Mesenchymal stem cell (in vitro differentiated cells and primary cell): Measurements from ENCODE around the gene MED26.
A peak's percentile ranks its signal among the peaks of the same experiment; 100 is the strongest.
"Not testable (repeated sequence)": the region's sequence is repeated elsewhere in the genome, so short reads cannot be mapped to it uniquely, and the experiment has no call there.

Experiments used
- DNase-seq: peaks from one replicate; pipeline ENCODE4 v3.0.0-alpha.2; 2013
- H2AFZ ChIP-seq: one replicate; pipeline ENCODE4 v1.6.1; 2013; ENCODE audit warnings: low read depth, mild to moderate bottlenecking, control low read depth, inconsistent platforms, low read length, moderate library complexity
- H2AK5ac ChIP-seq: 2 replicates; pipeline ENCODE4 v1.6.1; 2013; ENCODE audit warnings: low read length, moderate library complexity, mild to moderate bottlenecking, inconsistent platforms; ENCODE audit not compliant: severe bottlenecking
- H2BK120ac ChIP-seq: one replicate; pipeline ENCODE4 v1.6.1; 2013; ENCODE audit warnings: low read depth, mild to moderate bottlenecking, inconsistent platforms, low read length, moderate library complexity
- H2BK12ac ChIP-seq, 2 experiments: one replicate each; pipeline ENCODE4 v1.6.1; 2013; ENCODE audit warnings: inconsistent platforms in 2 of 2, low read length in 2 of 2, mild to moderate bottlenecking in 2 of 2, moderate library complexity in 2 of 2, control low read depth in 1 of 2
- H2BK15ac ChIP-seq: one replicate; pipeline ENCODE4 v1.6.1; 2013; ENCODE audit warnings: mild to moderate bottlenecking, low read depth, inconsistent platforms; ENCODE audit not compliant: poor library complexity, severe bottlenecking
- H2BK5ac ChIP-seq: 2 replicates; pipeline ENCODE4 v1.6.1; 2013; ENCODE audit warnings: low read depth, mild to moderate bottlenecking, low read length, control low read depth, inconsistent platforms; ENCODE audit not compliant: poor library complexity, severe bottlenecking
- H3K14ac ChIP-seq, 2 experiments: one replicate each; pipeline ENCODE4 v1.6.1; 2013; ENCODE audit warnings: inconsistent platforms in 2 of 2, low read length in 2 of 2, control low read depth in 1 of 2, mild to moderate bottlenecking in 1 of 2, moderate library complexity in 1 of 2
- H3K18ac ChIP-seq, 2 experiments: one replicate each; pipeline ENCODE4 v1.6.1; 2013; ENCODE audit warnings: inconsistent platforms in 2 of 2, low read length in 2 of 2, control low read depth in 1 of 2, low read depth in 1 of 2, mild to moderate bottlenecking in 1 of 2
- H3K23ac ChIP-seq, 2 experiments: one replicate each; pipeline ENCODE4 v1.6.1; 2013; ENCODE audit warnings: inconsistent platforms in 2 of 2, low read length in 2 of 2, mild to moderate bottlenecking in 2 of 2, moderate library complexity in 2 of 2, control low read depth in 1 of 2
- H3K27ac ChIP-seq: 2 replicates; pipeline ENCODE4 v1.5.1; 2013; ENCODE audit warnings: mild to moderate bottlenecking, moderate library complexity, low read length, control low read depth, inconsistent platforms; ENCODE audit not compliant: poor library complexity, severe bottlenecking
- H3K27me3 ChIP-seq, 2 experiments: 2 replicates each; pipeline versions ENCODE4 v1.6.1 to v1.7.0; 2013; ENCODE audit warnings: low read length in 2 of 2, mild to moderate bottlenecking in 2 of 2, moderate library complexity in 2 of 2, control low read depth in 1 of 2, inconsistent platforms in 1 of 2; ENCODE audit not compliant: control insufficient read depth in 1 of 2, insufficient read depth in 1 of 2
- H3K36me3 ChIP-seq, 2 experiments: 2 replicates each; pipeline versions ENCODE4 v1.6.1 to v1.7.0; 2013; ENCODE audit warnings: low read length in 2 of 2, control low read depth in 1 of 2, inconsistent platforms in 1 of 2, low read depth in 1 of 2, mild to moderate bottlenecking in 1 of 2; ENCODE audit not compliant: insufficient read depth in 2 of 2, control insufficient read depth in 1 of 2
- H3K4ac ChIP-seq, 2 experiments: one replicate each; pipeline ENCODE4 v1.6.1; 2013; ENCODE audit warnings: inconsistent platforms in 2 of 2, low read length in 2 of 2, mild to moderate bottlenecking in 2 of 2, moderate library complexity in 2 of 2, control low read depth in 1 of 2, low read depth in 1 of 2
- H3K4me1 ChIP-seq: 2 replicates; pipeline ENCODE4 v1.6.1; 2013; ENCODE audit warnings: low read depth, low read length, control low read depth; ENCODE audit not compliant: control insufficient read depth, insufficient read depth
- H3K4me2 ChIP-seq: 2 replicates; pipeline ENCODE4 v1.6.1; 2013; ENCODE audit warnings: low read length, mild to moderate bottlenecking, inconsistent platforms; ENCODE audit not compliant: poor library complexity, severe bottlenecking
- H3K4me3 ChIP-seq, 2 experiments: 2 replicates each; pipeline versions ENCODE4 v1.5.1 to v1.7.0; 2013; ENCODE audit warnings: low read length in 2 of 2, mild to moderate bottlenecking in 2 of 2, control low read depth in 1 of 2, low read depth in 1 of 2; ENCODE audit not compliant: insufficient read depth in 1 of 2
- H3K79me1 ChIP-seq: replicated peaks from 2 replicates; pipeline ENCODE4 v1.6.1; 2013; ENCODE audit warnings: mild to moderate bottlenecking, control low read depth, low read length, inconsistent platforms; ENCODE audit not compliant: poor library complexity, severe bottlenecking
- H3K9ac ChIP-seq: 2 replicates; pipeline ENCODE4 v1.7.0; 2013; ENCODE audit warnings: mild to moderate bottlenecking, low read length, moderate library complexity
- H3K9me3 ChIP-seq: 2 replicates; pipeline ENCODE4 v1.7.0; 2013; ENCODE audit warnings: mild to moderate bottlenecking, low read length; ENCODE audit not compliant: control insufficient read depth
- H4K8ac ChIP-seq: one replicate; pipeline ENCODE4 v1.6.1; 2013; ENCODE audit warnings: inconsistent platforms, mild to moderate bottlenecking, low read length, moderate library complexity
- H4K91ac ChIP-seq: one replicate; pipeline ENCODE4 v1.6.1; 2013; ENCODE audit warnings: mild to moderate bottlenecking, low read length, inconsistent platforms
- WGBS: methylation state at CpG from one replicate; pipeline ENCODE4 v1.1.7; 2013; ENCODE audit warnings: mixed read lengths; 5-methylcytosine and 5-hydroxymethylcytosine counted together

MED26 gene

GRCh38 chr19:16654627-16655026 is 26.6 kb upstream of the MED26 start:
- Histone ChIP-seq H3K4me2 (no peak overlapping the region), H2AK5ac (no peak overlapping the region), H2AFZ (no peak overlapping the region), H2BK15ac (no peak overlapping the region), H3K4me1 (peaks cover 14% of the 10 kb centered on the region), H2BK5ac (no peak overlapping the region), H3K36me3 (peaks cover 71 to 82% of the 10 kb centered on the region in 2 experiments), H3K18ac (no peak overlapping the region), H3K27me3 (no peaks in the 10 kb centered on the region), H3K14ac (no peak overlapping the region), H3K79me1 (peaks cover 53% of the 10 kb centered on the region), H2BK12ac (no peak overlapping the region), H2BK120ac (no peak overlapping the region), H3K9ac (no peak overlapping the region), H3K27ac (no peak overlapping the region), H3K23ac (no peak overlapping the region), H3K4me3 (no peak overlapping the region), H4K91ac (no peak overlapping the region), H4K8ac (no peak overlapping the region), H3K9me3 (no peaks in the 10 kb centered on the region), H3K4ac (no peak overlapping the region)
- no peak for DNase-seq
- 100% methylated on average over 2 of the region's 3 CpGs for WGBS

GRCh38 chr19:16654140-16654539 is 26.1 kb upstream of the MED26 start:
- H3K18ac ChIP-seq = no peak overlapping the region
- WGBS = 98% methylated on average over 3 of the region's 3 CpGs

GRCh38 chr19:16652854-16653253 is 24.9 kb upstream of the MED26 start:
- Histone ChIP-seq H2BK15ac (no peak overlapping the region), H3K79me1 (peaks cover 57% of the 10 kb centered on the region), H3K4me1 (peaks cover 5% of the 10 kb centered on the region), H3K23ac (no peak overlapping the region), H3K9me3 (no peaks in the 10 kb centered on the region), H3K27ac (no peak overlapping the region), H4K91ac (no peak overlapping the region), H2BK120ac (no peak overlapping the region), H3K18ac (no peak overlapping the region), H2BK5ac (no peak overlapping the region), H3K4me3 (no peak overlapping the region), H3K4ac (no peak overlapping the region), H3K9ac (no peak overlapping the region), H3K4me2 (no peak overlapping the region), H3K36me3 (peaks cover 75 to 83% of the 10 kb centered on the region in 2 experiments), H3K14ac (no peak overlapping the region), H4K8ac (no peak overlapping the region), H2AK5ac (no peak overlapping the region), H2AFZ (no peak overlapping the region), H3K27me3 (no peaks in the 10 kb centered on the region), H2BK12ac (no peak overlapping the region)
- 87% methylated on average over 6 of the region's 7 CpGs for WGBS
- DNase-seq = no peak

More at GRCh38 chr19:16654140-16654539, 26.1 kb upstream of the MED26 start:
- Histone ChIP-seq H3K4me1 (peaks cover 12% of the 10 kb centered on the region), H3K4me3 (no peak overlapping the region), H4K91ac (no peak overlapping the region), H3K27me3 (no peaks in the 10 kb centered on the region), H2AK5ac (no peak overlapping the region), H2BK15ac (no peak overlapping the region), H3K4ac (no peak overlapping the region), H3K27ac (no peak overlapping the region), H3K9ac (no peak overlapping the region), H2BK120ac (no peak overlapping the region), H2BK5ac (no peak overlapping the region), H3K23ac (no peak overlapping the region), H4K8ac (no peak overlapping the region), H3K14ac (no peak overlapping the region), H2BK12ac (no peak overlapping the region), H3K79me1 (peaks cover 53% of the 10 kb centered on the region), H2AFZ (no peak overlapping the region), H3K9me3 (no peaks in the 10 kb centered on the region), H3K36me3 (peaks cover 73 to 82% of the 10 kb centered on the region in 2 experiments), H3K4me2 (no peak overlapping the region)
- peak; percentile 28 for DNase-seq

- peaks cover 69 to 80% of the 10 kb centered on the region in 2 experiments for H3K36me3 ChIP-seq
- H4K91ac ChIP-seq, H2AK5ac ChIP-seq, H3K9ac ChIP-seq, H4K8ac ChIP-seq, H3K4ac ChIP-seq, H3K14ac ChIP-seq, H3K18ac ChIP-seq, H2BK12ac ChIP-seq, H3K9me3 ChIP-seq, H2BK5ac ChIP-seq, H3K4me2 ChIP-seq, H3K27ac ChIP-seq, H3K23ac ChIP-seq, H3K4me3 ChIP-seq, H2BK120ac ChIP-seq, DNase-seq, H3K27me3 ChIP-seq, H3K4me1 ChIP-seq, H2AFZ ChIP-seq, H2BK15ac ChIP-seq: not testable (repeated sequence)
- 97% methylated on average over 7 of the region's 8 CpGs for WGBS
- peaks cover 50% of the 10 kb centered on the region for H3K79me1 ChIP-seq
These were observed 23.6 kb upstream of the MED26 start for GRCh38 chr19:16651421-16652188.
